SK-N-MC (cell line): ENCODE measurements around the gene TSR3.

Experiments used
- EZH2 ChIP-seq: fragments of 200-600 bp; sonication (generic); IDR thresholded peaks from one replicate; pipeline ENCODE4 v1.6.1; 2017; ENCODE audit warnings: antibody characterized with exemption
- FOXP2 ChIP-seq: optimal IDR thresholded peaks from 2 replicates; pipeline ENCODE3; 2011; ENCODE audit warnings: mild to moderate bottlenecking, moderate library complexity; ENCODE audit not compliant: insufficient read depth; ENCODE audit errors: extremely low read length, control extremely low read depth

DNA sequence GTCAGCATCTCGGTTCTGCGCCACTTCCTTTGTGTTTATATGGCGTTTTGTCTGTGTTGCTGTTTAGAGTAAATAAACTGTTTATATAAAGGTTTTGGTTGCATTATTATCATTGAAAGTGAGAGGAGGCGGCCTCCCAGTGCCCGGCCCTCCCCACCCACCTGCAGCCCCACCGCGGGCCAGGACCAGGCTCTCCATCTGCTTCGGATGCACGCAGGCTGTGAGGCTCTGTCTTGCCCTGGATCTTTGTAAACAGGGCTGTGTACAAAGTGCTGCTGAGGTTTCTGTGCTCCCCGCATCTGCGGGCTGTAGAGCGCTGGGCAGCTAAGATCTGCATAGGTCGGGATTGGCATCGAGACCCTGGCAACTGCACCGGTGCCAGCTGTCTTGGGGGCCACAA lies 26.4 kb downstream of the TSR3 start:
- TF ChIP-seq EZH2 (no peak), FOXP2 (no peak)
